DMS153 (cell line): Measurements from ENCODE around the gene LHFPL6.
A peak's percentile ranks its signal among the peaks of the same experiment; 100 is the strongest.

Source experiments
- DNase-seq: peaks from one replicate; lab custom pipeline; 2025; lab: John Stamatoyannopoulos, UW

LHFPL6 gene

DNA sequence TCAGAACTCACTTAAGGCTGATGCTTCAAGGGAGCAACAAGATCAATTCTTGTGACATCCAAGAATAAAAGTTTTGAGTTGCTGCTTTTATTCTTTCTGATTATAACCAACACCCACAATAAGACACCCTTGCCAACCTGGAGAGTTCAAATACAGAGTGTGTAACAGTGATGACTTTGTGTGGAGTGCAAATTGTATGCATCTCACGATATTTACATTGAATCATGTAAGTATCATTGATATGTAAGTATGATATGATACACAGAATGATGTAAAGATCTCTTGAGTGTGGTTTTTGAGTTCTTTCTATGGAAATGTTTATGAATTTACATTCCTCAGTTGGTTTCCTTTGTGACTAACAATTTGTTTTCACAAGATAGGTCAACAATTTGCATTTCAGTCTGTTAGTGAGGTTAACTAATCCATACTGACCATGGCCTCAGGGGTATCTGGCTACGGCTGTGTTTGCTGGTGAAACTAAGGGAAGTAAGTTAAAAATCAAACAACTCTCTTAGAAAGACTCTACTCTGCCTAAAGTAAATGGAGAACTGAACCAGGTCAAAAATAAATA lies 12.4 kb downstream of the LHFPL6 start:
- no peak for DNase-seq

DNA sequence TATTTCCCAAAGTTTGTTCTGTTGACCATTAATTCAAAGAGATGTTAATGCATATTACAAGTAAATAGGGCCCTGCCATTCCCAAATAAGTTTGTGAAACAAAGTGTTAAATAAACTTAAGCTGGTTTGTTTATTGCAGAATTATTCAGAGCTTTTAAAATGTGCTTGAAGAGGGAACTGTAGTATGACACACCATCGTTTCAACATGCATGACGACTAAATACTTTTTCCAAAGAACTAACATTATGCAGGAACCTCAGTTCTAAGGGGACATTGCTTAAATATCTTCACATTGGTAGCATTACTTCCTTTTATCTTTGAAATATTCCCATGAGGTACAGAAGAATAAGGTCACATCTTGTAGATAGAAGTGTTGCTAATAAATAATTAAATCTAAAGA lies 14.6 kb downstream of the LHFPL6 start:
- DNase-seq: no peak

DNA sequence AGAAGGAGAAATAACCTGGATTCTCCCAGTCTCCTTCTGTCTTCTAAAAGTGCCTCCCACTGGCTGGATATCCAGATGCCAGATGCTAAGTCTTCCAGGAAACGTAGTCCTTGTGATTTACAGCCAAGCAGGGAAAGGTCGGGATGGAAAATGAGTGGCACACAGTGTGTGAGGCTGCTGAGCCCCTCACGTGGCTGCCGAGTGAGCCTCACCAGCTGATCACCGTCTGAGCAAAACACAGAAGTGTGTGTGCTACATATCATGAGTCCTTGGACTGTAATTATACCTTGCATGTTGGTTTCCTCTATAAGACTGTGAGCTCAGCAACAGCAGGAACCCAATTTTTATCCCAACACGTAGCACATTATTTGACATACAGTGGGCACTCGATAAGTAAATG lies 15.1 kb downstream of the LHFPL6 start:
- no peak for DNase-seq

DNA sequence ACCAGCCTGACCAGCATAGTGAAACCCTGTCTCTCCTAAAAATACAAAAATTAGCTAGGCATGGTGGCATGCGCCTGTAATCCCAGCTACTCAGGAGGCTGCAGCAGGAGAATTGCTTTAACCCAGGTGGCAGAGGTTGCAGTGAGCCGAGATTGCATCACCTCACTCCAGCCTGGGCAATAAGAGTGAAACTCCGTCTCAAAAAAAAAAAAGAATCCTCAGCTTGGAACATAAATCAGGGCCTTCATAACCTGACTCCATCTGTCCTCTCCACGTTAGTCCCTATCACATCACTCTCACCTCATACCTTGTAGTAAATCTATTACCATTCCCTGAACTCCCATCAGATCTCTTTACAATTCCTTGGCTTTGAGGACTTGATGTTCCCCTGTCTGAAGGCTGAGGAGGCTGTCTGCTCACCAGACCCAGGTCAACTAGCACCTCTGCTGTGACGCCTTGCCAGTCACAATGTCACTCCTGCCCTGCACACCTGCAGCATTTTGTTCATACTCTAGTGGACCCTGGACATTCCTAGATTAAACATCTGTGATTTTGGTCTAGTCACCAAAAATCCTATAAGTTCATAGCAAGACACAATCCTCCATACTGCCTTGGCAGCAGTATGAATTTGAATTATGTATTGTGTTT lies 15.9 kb downstream of the LHFPL6 start:
- DNase-seq: no peak

DNA sequence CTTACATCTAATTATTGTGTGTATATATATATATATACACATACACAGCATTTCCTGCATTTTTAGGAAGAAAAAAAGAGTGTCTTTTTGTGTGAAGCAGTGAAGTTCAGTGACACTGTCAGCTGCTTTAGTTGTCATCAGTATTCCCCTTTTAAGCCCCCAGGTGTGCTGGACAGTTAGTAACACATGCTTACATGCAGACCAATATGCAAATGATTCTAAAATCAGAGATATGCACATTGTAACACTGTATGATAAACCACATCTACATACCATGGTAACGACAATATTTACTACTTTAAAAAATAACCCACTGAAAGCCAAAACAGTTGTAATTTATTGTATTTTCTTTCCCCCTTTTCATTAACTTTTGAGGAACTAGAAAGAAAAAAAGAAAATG lies 16.8 kb downstream of the LHFPL6 start:
- no peak for DNase-seq

DNA sequence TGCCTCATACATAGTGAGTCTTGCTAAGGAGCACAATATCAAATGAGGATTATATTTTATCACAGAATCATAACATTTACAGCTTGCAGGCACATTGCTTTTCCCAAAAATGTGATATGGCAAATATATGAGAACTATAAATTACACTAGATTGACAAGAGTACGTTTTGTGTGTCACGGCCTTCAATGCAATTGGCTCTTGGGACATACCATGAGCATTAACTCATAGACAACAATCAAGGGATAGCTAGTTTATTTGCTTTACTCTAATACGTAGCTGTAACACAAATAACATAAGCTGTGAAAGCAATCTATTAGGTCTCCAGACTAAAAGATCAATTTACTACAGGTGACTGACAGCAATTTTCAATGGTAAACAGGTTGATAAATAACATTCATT lies 17.8 kb downstream of the LHFPL6 start:
- DNase-seq: no peak

DNA sequence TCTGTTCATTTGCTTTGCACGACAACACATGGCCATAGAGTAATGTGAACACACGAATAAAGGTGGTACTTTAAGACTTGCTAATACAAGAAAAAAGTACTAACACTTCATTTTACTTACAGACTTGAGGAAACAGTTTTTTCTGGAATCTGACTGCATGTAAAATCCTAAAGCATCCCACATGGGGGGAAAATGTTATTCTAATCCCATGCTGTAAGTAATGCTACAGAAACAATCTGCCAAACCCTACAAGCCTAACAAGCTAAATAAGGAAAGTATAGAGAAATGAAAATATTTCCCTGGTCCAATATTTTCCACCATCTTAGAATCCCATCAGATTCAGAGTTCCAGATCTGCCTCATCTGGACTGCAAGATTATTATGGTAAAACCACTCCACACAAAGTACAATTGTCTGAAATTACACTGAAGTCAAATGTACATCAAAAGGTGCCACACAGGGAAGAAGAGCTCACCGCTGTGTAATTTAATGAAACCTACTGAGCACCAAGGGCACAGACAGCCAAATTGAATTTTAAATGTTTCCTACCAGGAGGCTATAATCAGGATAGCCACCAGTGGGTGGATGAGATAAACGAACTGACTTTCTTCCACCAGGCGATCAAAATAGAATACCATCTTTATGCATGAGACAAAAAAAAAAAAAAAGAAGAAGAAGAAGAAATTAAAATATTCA lies 22.0 kb downstream of the LHFPL6 start:
- no peak for DNase-seq

DNA sequence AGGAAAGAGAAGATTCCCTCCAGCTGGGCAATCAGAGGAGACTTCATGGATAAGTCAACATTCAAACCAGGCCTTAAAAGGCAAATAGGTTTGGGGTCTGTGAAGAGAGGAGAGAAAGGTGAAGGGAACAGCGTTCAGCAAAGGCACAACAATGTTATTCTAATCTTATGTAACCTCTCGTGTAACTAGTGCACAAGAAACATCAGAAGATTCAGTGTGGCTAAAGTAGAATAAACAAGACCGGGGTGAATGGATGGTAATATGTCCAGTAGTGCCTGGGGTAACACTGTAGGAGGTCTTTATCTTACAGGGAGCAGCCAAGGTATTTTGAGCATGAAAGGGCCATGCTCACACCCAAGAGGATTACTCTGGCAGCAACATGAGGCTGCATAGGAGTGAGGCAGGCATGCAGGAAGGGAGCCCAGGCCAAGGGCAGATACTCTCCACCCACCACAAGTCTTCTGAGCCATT lies 24.1 kb downstream of the LHFPL6 start:
- no peak for DNase-seq

DNA sequence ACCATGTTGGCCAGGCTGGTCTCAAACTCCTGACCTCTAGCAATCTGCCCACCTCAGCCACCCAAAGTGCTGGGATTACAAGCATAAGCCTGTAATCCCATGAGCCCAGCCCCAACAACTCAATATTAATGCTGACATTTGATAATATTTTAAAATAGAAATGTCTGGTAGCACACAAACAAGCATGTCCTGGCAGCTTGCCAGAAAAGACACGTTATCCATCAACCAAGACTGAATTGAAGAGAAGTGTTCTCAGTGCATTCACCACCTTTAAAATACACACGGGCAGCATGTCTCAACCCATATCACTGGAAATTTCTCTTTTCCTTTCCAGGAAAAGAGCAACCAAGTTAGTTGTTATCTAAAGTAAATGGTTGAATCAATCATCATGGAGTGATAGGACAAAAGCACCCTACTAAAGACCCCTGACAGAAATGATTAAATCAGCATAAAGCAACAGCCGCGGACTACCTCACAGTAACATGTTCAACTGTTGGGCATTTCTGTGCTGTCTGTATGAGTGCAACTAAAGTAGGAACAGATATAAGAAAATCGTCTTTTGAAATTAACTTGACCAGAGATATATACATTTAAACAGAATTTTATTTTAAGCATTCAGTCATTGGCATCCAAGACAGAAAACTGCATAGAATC lies 25.0 kb downstream of the LHFPL6 start:
- DNase-seq: peak; percentile 30

DNA sequence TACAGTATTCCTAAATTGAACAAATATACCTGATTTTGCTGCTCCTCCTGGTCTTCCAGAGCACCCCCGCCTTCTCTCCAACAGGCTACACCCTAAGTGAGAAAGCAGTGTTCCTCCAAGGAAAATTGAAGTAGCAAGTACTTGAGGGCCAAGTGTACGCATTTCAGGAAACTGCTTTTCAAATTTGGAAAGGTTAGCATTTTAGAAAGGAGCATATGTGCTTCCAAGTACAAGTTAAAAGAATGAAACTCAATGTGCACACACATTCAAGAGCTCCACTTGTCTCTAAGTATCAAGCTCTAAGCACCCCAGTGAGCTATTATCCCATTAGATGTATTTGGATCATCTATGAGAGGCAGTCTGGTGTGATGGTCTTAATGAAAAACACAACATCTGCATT lies 25.8 kb downstream of the LHFPL6 start:
- no peak for DNase-seq

DNA sequence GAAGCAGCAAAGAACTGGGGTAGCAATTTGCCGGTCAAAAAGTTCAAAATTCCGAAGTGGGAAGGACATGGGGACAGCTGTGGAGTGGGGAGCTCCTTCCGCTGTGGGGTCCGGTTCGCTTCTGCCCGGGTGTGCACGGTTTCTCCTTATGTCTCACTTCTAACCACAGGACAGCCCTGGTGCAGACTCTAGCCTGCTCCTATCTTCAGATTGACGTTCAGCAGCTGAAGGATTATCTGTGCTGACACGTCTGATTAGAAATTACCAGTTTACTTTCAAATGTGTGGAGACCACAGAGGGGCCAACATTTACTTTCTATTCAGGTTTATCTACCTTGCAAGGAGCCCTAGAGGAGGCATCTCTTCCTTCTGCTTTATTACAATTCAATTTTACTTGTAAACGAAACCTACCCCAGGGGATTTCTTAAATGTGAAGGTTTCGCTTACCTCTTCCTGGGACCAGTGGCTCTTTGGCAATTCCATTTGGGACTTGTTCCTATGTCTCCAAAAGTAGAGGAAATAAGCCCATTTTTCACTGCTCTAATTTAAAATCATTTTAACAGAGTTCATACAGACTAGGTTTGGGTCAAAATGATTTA lies 27.3 kb downstream of the LHFPL6 start:
- DNase-seq: no peak

DNA sequence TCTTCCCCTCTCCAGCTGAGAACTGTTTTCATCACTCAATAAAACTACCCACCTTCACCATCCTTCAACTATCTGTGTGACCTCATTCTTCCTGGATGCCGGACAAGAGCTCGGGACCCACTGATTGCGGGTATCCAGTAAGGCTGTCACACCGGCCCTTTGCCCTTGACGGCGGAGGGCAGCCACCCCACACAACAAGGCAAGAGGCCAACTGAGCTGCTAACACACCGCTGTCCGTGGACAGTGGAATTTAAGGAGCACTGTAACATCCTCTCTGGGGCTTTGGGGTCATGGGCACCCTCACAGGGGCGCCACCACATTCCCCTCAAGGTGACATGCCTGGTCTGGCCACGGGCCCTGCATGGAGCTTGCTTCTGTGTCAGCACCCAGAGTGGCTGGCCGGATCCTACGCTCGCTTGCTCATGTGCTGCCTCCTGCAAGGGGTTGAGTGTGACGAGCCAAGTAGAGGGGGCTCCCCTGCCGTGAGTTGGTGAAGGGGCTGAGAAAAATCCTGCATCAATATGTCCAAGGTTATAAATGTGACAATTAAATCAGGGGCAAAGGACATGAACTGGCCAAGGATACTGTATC lies 31.4 kb downstream of the LHFPL6 start:
- no peak for DNase-seq

DNA sequence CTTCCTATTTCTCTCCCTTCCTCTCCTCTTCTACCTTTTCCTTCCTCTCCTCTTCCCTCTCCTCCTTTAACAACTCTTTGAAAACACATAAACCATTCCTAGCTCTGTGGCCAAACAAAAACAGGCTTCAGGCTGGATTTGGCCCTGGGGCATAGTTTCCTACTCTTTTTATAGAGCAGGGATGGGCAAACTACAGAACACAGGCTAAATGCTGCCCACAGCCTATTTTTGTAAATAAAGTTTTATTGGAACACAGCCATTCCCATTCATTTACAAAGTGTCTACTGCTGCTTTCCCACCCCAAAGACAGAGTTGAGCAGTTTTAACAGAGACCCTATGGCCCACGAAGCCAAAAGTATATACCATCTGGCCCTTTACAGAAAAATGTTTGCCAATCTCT lies 35.4 kb downstream of the LHFPL6 start:
- no peak for DNase-seq

DNA sequence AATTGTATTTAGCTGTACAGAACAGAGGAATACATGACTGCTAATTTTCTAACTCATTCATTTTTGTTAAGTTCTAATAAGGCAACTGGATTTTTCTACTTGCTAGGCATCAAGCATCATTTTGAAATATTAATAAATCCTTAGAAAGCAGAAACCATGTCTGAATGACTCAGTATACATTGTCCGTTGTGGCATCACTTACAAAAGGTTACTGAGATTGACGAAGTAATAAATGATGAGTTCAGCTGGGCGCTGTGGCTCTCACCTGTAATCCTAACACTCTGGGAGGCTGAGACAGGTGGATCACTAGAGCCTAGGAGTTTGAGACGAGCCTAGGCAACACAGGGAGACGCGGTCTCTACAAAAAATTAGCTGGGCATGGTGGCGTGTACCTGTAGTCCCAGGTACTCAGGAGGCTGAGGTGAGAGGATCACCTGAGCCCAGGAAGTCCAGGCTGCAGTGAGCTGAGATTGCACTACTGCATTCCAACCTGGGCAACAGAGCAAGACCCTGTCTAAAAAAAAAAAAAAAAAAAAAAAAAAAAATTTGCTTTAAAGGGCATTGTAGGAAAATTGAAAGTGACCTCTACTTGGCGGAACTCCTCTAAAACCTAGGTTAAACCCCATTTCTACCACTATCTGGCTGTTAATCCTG lies 36.6 kb downstream of the LHFPL6 start:
- DNase-seq: no peak

DNA sequence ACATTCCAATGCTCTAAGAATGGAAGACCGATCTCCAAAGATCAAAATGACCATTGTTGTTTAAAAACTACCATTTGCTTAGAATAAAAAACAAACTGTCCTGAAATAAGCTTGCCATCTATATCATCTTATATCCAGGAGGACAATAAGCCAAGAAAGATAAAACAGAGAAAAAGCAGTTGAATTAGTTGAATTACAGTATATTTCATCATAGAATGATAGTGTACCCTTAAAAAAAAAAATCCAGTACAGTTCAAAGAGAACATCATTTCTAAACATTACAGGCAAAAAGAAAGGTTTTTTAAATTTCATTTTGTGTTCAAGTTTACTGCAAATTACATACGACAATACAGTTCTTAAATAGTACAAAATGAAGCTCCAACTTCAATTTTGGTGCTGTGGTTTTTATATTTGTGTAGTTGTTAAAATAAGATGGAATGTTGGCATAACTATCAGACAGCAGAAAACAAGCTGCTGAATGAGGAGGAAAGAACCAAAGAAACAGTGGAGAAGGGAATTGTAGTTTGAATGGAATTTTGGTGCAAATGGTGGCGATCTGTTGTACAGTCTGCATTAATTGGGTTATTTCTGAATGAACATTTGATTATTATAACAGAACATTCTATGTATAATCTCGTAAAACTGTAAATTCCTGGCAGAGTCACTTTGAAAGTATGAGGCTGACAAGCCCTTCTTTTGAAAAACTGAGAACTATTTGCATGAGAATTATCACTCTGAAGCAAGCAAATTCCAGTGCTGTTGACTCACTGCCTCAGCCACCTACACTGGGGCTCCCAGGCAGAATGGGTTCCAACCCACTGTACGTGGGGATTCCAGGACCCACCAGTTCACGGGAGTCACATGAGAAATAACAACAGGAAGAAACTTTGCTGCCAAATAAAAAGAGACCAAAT lies 37.7 kb downstream of the LHFPL6 start:
- no peak for DNase-seq

DNA sequence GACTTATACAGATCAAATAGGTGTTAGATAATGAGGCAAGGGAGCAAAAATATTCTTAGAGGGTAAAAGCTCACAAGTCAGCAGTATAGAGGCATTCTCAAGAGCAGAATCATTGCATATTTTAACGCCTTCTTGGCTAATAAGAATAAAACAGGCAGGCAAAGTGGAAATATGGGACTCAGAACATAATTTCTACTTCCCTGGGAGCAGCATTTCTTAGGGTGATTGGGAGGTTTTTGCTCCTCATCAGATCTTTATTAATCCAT lies 39.6 kb downstream of the LHFPL6 start:
- no peak for DNase-seq

DNA sequence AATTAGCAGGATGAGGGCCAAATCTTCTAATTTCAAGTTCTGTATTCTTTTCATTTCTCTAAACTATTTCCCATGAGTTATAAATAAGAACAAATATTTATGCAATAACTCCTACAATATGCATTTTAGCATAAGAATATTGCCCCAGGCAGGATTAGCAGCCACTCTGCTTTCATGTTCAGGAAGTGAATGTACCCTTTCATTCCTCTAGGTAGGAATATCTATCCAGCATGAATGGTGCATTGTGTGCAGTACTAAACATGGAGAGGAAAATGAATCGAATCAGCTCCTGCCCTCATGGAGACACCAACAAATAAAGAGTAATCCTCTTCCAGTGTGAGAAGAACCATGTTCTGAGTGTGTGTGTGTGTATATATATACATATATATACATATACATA lies 41.0 kb downstream of the LHFPL6 start:
- DNase-seq: no peak

DNA sequence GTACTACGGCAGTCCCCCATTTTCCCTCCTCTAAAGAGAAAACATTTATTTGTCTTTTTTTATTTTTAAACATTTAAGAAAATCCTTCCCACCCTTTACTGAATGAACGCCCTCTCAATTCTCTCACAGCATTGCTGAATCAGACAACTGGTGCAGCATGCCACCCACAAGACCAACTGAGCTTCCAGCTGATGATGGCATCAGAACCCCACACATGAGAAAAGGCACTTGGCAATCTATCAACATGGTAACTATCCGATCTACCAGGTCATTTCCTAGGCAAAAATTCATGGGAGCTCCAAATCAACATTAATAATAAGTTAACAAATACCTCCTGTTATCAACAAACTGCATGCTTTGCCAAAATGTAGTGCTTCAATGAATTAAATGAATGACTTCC lies 43.1 kb downstream of the LHFPL6 start:
- no peak for DNase-seq

DNA sequence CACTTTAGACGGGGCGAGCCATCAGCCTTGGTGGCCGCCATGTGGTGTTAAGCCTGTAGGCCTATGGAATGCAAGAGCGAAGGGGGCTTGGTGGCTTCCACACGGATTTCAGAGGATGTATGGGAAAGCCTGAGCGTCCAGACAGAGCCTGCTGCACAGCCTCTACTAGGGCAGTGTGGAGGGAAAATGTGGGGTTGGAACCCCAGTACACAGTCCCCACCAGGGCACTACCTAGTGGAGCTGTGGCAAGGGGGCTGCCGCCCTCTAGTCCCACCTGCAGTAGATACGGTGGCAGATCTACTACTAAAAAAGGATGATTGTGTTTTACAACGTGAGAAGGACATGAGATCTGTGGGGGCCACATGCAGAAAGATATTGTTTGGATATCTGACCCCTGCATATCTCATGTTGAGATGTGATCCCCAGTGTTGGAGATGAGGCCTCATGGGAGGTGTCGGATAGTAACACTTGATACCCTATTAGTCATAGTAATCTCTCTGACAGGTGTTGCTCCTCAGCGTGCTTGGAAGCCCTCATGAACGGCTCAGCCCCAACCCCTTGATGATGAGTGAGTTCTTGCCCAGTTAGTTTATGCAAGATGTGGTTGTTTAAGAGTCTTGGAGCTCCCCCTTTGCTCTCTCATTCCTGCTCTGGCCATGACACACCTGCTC lies 45.6 kb downstream of the LHFPL6 start:
- DNase-seq: no peak

DNA sequence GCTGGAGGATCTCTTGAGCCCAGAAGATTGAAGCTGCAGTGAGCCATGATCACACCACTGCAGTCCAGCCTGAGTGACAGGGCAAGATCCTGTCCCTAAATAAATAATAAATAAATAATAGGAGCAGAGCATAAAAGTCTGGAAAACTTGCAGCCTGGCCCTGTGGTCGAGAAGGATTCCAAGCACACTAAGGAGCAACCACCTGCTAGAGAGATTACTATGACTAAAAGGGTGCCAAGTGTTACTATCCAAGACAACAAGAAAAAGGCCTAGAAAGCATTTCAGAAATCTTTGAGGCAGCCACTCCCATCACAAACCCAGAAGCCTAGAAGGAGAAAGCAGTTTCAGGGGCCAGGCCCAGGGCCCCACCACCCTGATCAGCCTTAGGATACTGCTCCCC lies 46.1 kb downstream of the LHFPL6 start:
- no peak for DNase-seq
